OCI-LY7 (cell line): ENCODE measurements around the gene GRWD1. TPM values are rescaled to one million over a fixed set of nuclear protein-coding genes. Genes with fewer than 3 reads are reported as not detected.
A peak's percentile ranks its signal among the peaks of the same experiment; 100 is the strongest.

ENCODE experiments used
- BruUV-seq: library from RNA; stranded (reverse); fragments of 400-500 nt; replicated peaks from 2 replicates; lab custom pipeline; 2021; lab: Mats Ljungman, UMichigan
- CTCF ChIA-PET: fragments of 300-600 bp; sonication (Branson Sonifier 250); formaldehyde crosslinking; loops from one replicate; lab custom pipeline; 2022; ENCODE audit warnings: antibody characterized with exemption; ENCODE audit not compliant: unreplicated experiment; lab: Charles Lee
- POLR2A ChIA-PET: fragments of 300-600 bp; sonication (Branson Sonifier 250); formaldehyde crosslinking; loops from one replicate; lab custom pipeline; 2022; ENCODE audit warnings: antibody characterized with exemption; lab: Charles Lee
- DNase-seq: peaks from one replicate; pipeline ENCODE4 v3.0.0-alpha.2; 2015; ENCODE audit warnings: low spot score
- H2AFZ ChIP-seq: fragments of 200-600 bp; sonication (generic), shearing (Covaris generic); 2 replicates; pipeline ENCODE4 v1.6.1; 2014; ENCODE audit warnings: mild to moderate bottlenecking, antibody characterized with exemption, low read length, moderate library complexity
- H3K27ac ChIP-seq: fragments of 200-600 bp; sonication (generic); 2 replicates; pipeline ENCODE4 v1.5.1; 2014; ENCODE audit warnings: mixed run types, low read depth, mild to moderate bottlenecking, moderate library complexity, low read length, inconsistent platforms; ENCODE audit not compliant: poor library complexity, severe bottlenecking
- H3K36me3 ChIP-seq: fragments of 200-600 bp; sonication (generic); 2 replicates; pipeline ENCODE4 v1.6.1; 2014; ENCODE audit warnings: mild to moderate bottlenecking, antibody characterized with exemption, low read length, moderate library complexity, mixed read lengths; ENCODE audit not compliant: insufficient read depth
- H3K4me1 ChIP-seq: fragments of 200-600 bp; sonication (generic); 2 replicates; pipeline ENCODE4 v1.5.1; 2014; ENCODE audit warnings: mild to moderate bottlenecking, low read length; ENCODE audit not compliant: insufficient read depth, poor library complexity, severe bottlenecking
- H3K4me2 ChIP-seq: fragments of 200-600 bp; sonication (generic); 2 replicates; pipeline ENCODE4 v1.6.1; 2014; ENCODE audit warnings: mild to moderate bottlenecking, low read length
- H3K4me3 ChIP-seq: fragments of 200-600 bp; sonication (generic); 2 replicates; pipeline ENCODE4 v1.5.1; 2014; ENCODE audit warnings: mild to moderate bottlenecking, low read depth, low read length; ENCODE audit not compliant: poor library complexity, severe bottlenecking
- H3K79me2 ChIP-seq: fragments of 200-600 bp; sonication (generic); 2 replicates; pipeline ENCODE4 v1.6.1; 2016; ENCODE audit warnings: low read depth, mild to moderate bottlenecking, low read length, moderate library complexity, mixed read lengths; ENCODE audit not compliant: insufficient read depth
- H3K9me2 ChIP-seq: fragments of 200-600 bp; sonication (generic); 2 replicates; pipeline ENCODE4 v1.6.1; 2016; ENCODE audit warnings: mild to moderate bottlenecking, low read length, mixed read lengths; ENCODE audit not compliant: insufficient read depth
- H3K9me3 ChIP-seq: fragments of 200-600 bp; sonication (generic); 2 replicates; pipeline ENCODE4 v1.6.1; 2014; ENCODE audit warnings: mild to moderate bottlenecking, mixed run types, low read length, mixed read lengths
- H4K20me1 ChIP-seq: fragments of 200-600 bp; sonication (generic); 2 replicates; pipeline ENCODE4 v1.6.1; 2014; ENCODE audit warnings: mild to moderate bottlenecking, antibody characterized with exemption, low read length, moderate library complexity, mixed read lengths; ENCODE audit not compliant: insufficient read depth
- CTCF ChIP-seq: fragments of 200-600 bp; sonication (generic); conservative IDR thresholded peaks from 2 replicates; pipeline ENCODE4 v1.5.1; 2014; ENCODE audit warnings: mild to moderate bottlenecking, antibody characterized with exemption, low read length, moderate library complexity, mixed read lengths
- EZH2phosphoT487 ChIP-seq: fragments of 200-600 bp; sonication (generic); IDR thresholded peaks from 2 replicates; pipeline ENCODE4 v1.6.1; 2018; ENCODE audit warnings: low read depth, borderline replicate concordance, mild to moderate bottlenecking, mixed run types, antibody characterized with exemption, low read length, moderate library complexity, mixed read lengths
- intact Hi-C: fragments of 100-400 bp; cut with micrococcal nuclease; formaldehyde crosslinking; loops from one replicate; pipeline ENCODE4 v1.10.0; 2022; ENCODE audit not compliant: unreplicated experiment
- total RNA-seq, 2 experiments: library from RNA; depleted of rRNA in 1 of 2; stranded (reverse); fragments of >200 nt in 1 of 2; shearing (Covaris generic) in 1 of 2; gene quantifications; 2 replicates each; pipeline ENCODE4 v1.2.3, GENCODE V29; 2014 to 2022

GRWD1 gene
- total RNA-seq, 2 experiments from 2014 or later, result 32.1 to 35.8 TPM

GRCh38 chr19:48499316-48500090, 53.7 kb downstream of the GRWD1 start:
- no TSS peak for BruUV-seq
- Histone ChIP-seq H3K4me1 (peaks cover 20% of the 10 kb centered on the region), H3K36me3 (no peaks in the 10 kb centered on the region), H3K4me2 (no peak overlapping the region), H3K4me3 (no peak overlapping the region), H3K79me2 (no peaks in the 10 kb centered on the region), H3K9me3 (no peaks in the 10 kb centered on the region), H3K27ac (no peak overlapping the region), H4K20me1 (no peaks in the 10 kb centered on the region), H3K9me2 (no peaks in the 10 kb centered on the region), H2AFZ (no peak overlapping the region)
- no peak for TF ChIP-seq EZH2phosphoT487
- no peak for DNase-seq
- intact Hi-C loops, result no loop called here
- ChIA-PET POLR2A (no interaction called here), CTCF (no interaction called here)

DNA sequence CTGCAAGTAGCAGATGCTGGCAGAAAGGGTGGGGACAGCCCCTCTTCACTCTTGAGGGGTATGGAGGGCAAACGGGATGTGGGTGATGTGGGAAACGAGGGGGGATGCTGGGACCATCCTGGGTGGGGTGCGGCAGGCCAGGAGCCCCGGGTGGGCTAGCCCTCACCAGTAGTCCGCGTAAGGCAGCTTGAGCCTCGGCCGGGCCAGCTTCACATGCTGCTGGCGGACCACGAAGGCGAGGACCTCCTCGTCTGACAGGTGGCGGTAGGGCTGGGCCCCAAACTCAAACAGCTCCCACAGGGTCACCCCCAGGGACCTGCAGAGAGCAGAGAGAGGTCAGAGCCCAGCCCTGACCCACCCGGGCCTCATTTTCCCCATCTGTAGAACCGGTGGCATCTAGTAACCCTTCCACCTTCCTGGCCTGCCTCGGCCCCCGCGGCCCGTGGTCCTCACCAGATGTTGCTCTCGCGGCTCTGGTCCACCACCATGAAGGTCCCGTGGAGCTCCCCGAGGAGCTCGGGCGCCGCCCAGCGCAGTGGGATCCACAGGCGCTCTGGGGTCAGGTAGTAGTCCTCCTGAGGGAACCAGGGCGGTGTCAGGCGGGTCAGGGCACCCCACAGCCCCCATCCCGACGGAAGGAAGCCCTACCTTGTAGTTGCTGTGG, 55.2 kb downstream of the GRWD1 start:
- peak overlapping the region; percentile 62; the same call in 1 of the 2 replicates for H2AFZ ChIP-seq
- intact Hi-C loops, result no loop called here
- H4K20me1 ChIP-seq, result no peaks in the 10 kb centered on the region
- H3K36me3 ChIP-seq, result no peaks in the 10 kb centered on the region
- TF ChIP-seq CTCF (no peak), EZH2phosphoT487 (no peak)
- no peaks in the 10 kb centered on the region for H3K79me2 ChIP-seq
- peak overlapping the region; percentile 36 for H3K27ac ChIP-seq
- peak overlapping the region; percentile 65 for H3K4me2 ChIP-seq
- CTCF ChIA-PET, result no interaction called here
- DNase-seq, result no peak
- peak overlapping the region; percentile 58 for H3K4me3 ChIP-seq
- H3K4me1 ChIP-seq, result peaks cover 20% of the 10 kb centered on the region
- POLR2A ChIA-PET, result no interaction called here
- BruUV-seq, result no TSS peak
- no peaks in the 10 kb centered on the region for H3K9me2 ChIP-seq
- no peaks in the 10 kb centered on the region for H3K9me3 ChIP-seq

- Histone ChIP-seq H3K36me3 (no peaks in the 10 kb centered on the region), H3K4me3 (peak overlapping the region; percentile 58), H3K9me2 (no peaks in the 10 kb centered on the region), H3K9me3 (no peaks in the 10 kb centered on the region), H3K79me2 (no peaks in the 10 kb centered on the region), H3K4me2 (peak overlapping the region; percentile 65), H3K27ac (peak overlapping the region; percentile 36), H4K20me1 (no peaks in the 10 kb centered on the region), H2AFZ (peak overlapping the region; percentile 62; the same call in 1 of the 2 replicates), H3K4me1 (peaks cover 20% of the 10 kb centered on the region)
- BruUV-seq, result no TSS peak
- peak; percentile 94 for DNase-seq
- CTCF ChIA-PET, result interaction anchor here (0.6 to 1.0 kb wide), 3 partner anchors 12 to 133 kb away, joined by 3 to 8 read pairs (median 5); no protein-coding TSS in a partner anchor
- TF ChIP-seq CTCF (no peak), EZH2phosphoT487 (no peak)
- POLR2A ChIA-PET, result interaction anchor here (0.6 to 1.1 kb wide), 2 partner anchors 9 to 742 kb away, joined by 3 to 9 read pairs; no protein-coding TSS in a partner anchor
- intact Hi-C loops, result loop anchor here (2.0 kb wide), 1 partner anchor 57 kb away; the partner anchor contains the start of gene GRWD1
Observed at GRCh38 chr19:48501494-48502349, 55.9 kb downstream of the GRWD1 start.
